K562 (cell line): ENCODE results near the gene PTGIS.

Experiments
- CHD2 ChIP-seq: IDR thresholded peaks from 2 replicates; pipeline ENCODE4 v1.6.1; 2011; ENCODE audit warnings: low read depth, low read length
- MTA3 ChIP-seq: fragments of 450-650 bp; formaldehyde crosslinking; IDR thresholded peaks from 2 replicates; pipeline ENCODE4 v1.6.1; 2017; ENCODE audit warnings: mild to moderate bottlenecking, borderline replicate concordance
- PHB2 ChIP-seq: fragments of 450-650 bp; IDR thresholded peaks from 2 replicates; pipeline ENCODE4 v1.6.1; 2017; ENCODE audit warnings: low read depth
- POLR2AphosphoS5 ChIP-seq: IDR thresholded peaks from 2 replicates; pipeline ENCODE4 v1.6.1; 2011; ENCODE audit warnings: mild to moderate bottlenecking, low read depth, low read length, moderate library complexity; ENCODE audit not compliant: control insufficient read depth, insufficient read depth
- TAF1 ChIP-seq: IDR thresholded peaks from 2 replicates; pipeline ENCODE4 v1.6.1; 2011; ENCODE audit warnings: mild to moderate bottlenecking, low read length, moderate library complexity; ENCODE audit not compliant: insufficient read depth, control insufficient read depth, severe bottlenecking; ENCODE audit errors: extremely low read depth
- ZC3H8 ChIP-seq: fragments of 450-650 bp; IDR thresholded peaks from 2 replicates; pipeline ENCODE4 v1.6.1; 2017
- ZNF707 ChIP-seq: fragments of 250-450 bp; sonication (Bioruptor Pico); conservative IDR thresholded peaks from 2 replicates; pipeline ENCODE4 v1.8.0; 2022; ENCODE audit warnings: inconsistent platforms, mild to moderate bottlenecking, moderate library complexity
- TF ChIP-seq, protein P1 (sequence below): sonication (generic); formaldehyde crosslinking; IDR thresholded peaks from 2 replicates; pipeline ENCODE4 v1.8.0; 2023; ENCODE audit warnings: missing genetic modification reagents, mild to moderate bottlenecking, borderline replicate concordance
- TF ChIP-seq, protein P2 (sequence below): sonication (generic); formaldehyde crosslinking; IDR thresholded peaks from 2 replicates; pipeline ENCODE4 v1.5.0; 2020; ENCODE audit warnings: missing genetic modification reagents
- TF ChIP-seq, protein P3 (sequence below): sonication (generic); formaldehyde crosslinking; IDR thresholded peaks from 2 replicates; pipeline ENCODE4 v1.9.0; 2022; ENCODE audit warnings: mild to moderate bottlenecking, missing genetic modification reagents
- TF ChIP-seq, protein P4 (sequence below), 3 experiments: IDR thresholded peaks in 2 of 3; conservative IDR thresholded peaks in 1 of 3; 2 replicates each; pipeline ENCODE4 v1.5.1; 2011 to 2012; ENCODE audit warnings: low read length in 3 of 3, mild to moderate bottlenecking in 3 of 3, control low read depth in 2 of 3, improper control_type of control experiment in 1 of 3, inconsistent platforms in 1 of 3, low read depth in 1 of 3, mixed read lengths in 1 of 3, moderate library complexity in 1 of 3; ENCODE audit not compliant: insufficient read depth in 2 of 3

DNA sequence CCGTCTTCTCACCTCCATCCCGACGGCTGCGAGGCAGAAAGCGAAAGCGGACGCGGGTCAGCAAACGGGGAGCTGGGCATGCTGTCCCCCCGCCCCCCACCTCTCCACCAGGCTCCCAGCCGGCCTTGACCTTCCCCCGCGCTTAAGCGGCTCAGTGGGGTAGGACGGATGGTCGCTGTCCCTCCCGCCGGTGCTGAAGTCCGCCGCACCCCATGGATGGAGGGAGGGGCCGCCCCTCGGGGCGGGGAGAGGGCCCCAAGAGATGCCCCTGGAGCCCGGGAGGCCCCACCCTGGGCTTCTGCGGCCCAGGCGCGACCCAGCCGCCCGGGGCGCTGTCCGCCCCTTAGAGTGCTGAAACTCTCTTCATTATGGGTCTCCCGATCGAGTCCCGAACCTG, 85.3 kb downstream of the PTGIS start, which contains the start of gene KCNB1:
- TF ChIP-seq, protein P1, sequence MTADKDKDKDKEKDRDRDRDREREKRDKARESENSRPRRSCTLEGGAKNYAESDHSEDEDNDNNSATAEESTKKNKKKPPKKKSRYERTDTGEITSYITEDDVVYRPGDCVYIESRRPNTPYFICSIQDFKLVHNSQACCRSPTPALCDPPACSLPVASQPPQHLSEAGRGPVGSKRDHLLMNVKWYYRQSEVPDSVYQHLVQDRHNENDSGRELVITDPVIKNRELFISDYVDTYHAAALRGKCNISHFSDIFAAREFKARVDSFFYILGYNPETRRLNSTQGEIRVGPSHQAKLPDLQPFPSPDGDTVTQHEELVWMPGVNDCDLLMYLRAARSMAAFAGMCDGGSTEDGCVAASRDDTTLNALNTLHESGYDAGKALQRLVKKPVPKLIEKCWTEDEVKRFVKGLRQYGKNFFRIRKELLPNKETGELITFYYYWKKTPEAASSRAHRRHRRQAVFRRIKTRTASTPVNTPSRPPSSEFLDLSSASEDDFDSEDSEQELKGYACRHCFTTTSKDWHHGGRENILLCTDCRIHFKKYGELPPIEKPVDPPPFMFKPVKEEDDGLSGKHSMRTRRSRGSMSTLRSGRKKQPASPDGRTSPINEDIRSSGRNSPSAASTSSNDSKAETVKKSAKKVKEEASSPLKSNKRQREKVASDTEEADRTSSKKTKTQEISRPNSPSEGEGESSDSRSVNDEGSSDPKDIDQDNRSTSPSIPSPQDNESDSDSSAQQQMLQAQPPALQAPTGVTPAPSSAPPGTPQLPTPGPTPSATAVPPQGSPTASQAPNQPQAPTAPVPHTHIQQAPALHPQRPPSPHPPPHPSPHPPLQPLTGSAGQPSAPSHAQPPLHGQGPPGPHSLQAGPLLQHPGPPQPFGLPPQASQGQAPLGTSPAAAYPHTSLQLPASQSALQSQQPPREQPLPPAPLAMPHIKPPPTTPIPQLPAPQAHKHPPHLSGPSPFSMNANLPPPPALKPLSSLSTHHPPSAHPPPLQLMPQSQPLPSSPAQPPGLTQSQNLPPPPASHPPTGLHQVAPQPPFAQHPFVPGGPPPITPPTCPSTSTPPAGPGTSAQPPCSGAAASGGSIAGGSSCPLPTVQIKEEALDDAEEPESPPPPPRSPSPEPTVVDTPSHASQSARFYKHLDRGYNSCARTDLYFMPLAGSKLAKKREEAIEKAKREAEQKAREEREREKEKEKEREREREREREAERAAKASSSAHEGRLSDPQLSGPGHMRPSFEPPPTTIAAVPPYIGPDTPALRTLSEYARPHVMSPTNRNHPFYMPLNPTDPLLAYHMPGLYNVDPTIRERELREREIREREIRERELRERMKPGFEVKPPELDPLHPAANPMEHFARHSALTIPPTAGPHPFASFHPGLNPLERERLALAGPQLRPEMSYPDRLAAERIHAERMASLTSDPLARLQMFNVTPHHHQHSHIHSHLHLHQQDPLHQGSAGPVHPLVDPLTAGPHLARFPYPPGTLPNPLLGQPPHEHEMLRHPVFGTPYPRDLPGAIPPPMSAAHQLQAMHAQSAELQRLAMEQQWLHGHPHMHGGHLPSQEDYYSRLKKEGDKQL (CRISPR knock-in tag) = no peak
- TF ChIP-seq MTA3 (no peak), CHD2 (no peak), TAF1 (no peak), ZNF707 (CRISPR knock-in tag) (no peak), PHB2 (no peak), POLR2AphosphoS5 (no peak), ZC3H8 (no peak)
- TF ChIP-seq, protein P2, sequence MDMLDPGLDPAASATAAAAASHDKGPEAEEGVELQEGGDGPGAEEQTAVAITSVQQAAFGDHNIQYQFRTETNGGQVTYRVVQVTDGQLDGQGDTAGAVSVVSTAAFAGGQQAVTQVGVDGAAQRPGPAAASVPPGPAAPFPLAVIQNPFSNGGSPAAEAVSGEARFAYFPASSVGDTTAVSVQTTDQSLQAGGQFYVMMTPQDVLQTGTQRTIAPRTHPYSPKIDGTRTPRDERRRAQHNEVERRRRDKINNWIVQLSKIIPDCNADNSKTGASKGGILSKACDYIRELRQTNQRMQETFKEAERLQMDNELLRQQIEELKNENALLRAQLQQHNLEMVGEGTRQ (CRISPR knock-in tag) = no peak
- TF ChIP-seq, protein P3, sequence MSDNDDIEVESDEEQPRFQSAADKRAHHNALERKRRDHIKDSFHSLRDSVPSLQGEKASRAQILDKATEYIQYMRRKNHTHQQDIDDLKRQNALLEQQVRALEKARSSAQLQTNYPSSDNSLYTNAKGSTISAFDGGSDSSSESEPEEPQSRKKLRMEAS (CRISPR knock-in tag) = no peak
- TF ChIP-seq, protein P4, sequence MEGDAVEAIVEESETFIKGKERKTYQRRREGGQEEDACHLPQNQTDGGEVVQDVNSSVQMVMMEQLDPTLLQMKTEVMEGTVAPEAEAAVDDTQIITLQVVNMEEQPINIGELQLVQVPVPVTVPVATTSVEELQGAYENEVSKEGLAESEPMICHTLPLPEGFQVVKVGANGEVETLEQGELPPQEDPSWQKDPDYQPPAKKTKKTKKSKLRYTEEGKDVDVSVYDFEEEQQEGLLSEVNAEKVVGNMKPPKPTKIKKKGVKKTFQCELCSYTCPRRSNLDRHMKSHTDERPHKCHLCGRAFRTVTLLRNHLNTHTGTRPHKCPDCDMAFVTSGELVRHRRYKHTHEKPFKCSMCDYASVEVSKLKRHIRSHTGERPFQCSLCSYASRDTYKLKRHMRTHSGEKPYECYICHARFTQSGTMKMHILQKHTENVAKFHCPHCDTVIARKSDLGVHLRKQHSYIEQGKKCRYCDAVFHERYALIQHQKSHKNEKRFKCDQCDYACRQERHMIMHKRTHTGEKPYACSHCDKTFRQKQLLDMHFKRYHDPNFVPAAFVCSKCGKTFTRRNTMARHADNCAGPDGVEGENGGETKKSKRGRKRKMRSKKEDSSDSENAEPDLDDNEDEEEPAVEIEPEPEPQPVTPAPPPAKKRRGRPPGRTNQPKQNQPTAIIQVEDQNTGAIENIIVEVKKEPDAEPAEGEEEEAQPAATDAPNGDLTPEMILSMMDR (IDR thresholded peaks at IDR 0.05 in 2 of 3, conservative IDR thresholded peaks at IDR 0.05 in 1 of 3; ENCODE audit: insufficient read depth in 2 of 3, low read depth in 1 of 3, low read length in 3 of 3) = no peak
